Activated T-helper 17 cell treated with anti-CD3 and anti-CD28 coated beads, Interleukin-2, amount 50 U/mL, for 72 hours (primary cell): ENCODE measurements around the gene COX20. TPM values are rescaled to one million over a fixed set of nuclear protein-coding genes. Genes with fewer than 3 reads are reported as not detected.

Experiments used
- ATAC-seq: fragments of 150-1000 bp; cut with Tn5 transposase; replicated peaks from 2 replicates; pipeline ENCODE4 v1.10.0; 2021; ENCODE audit warnings: mild to moderate bottlenecking, moderate library complexity
- H3K27ac Mint-ChIP-seq: one replicate; pipeline ENCODE4 v1.8.0; 2022; ENCODE audit warnings: mixed read lengths
- H3K27me3 Mint-ChIP-seq: one replicate; pipeline ENCODE4 v1.8.0; 2022; ENCODE audit warnings: mixed read lengths
- H3K36me3 Mint-ChIP-seq: one replicate; pipeline ENCODE4 v1.8.0; 2022; ENCODE audit warnings: low read depth, mild to moderate bottlenecking, mixed read lengths
- H3K4me1 Mint-ChIP-seq: one replicate; pipeline ENCODE4 v1.8.0; 2022; ENCODE audit warnings: mixed read lengths
- H3K4me3 Mint-ChIP-seq: one replicate; pipeline ENCODE4 v1.8.0; 2022; ENCODE audit warnings: mild to moderate bottlenecking, mixed read lengths
- H3K9me3 Mint-ChIP-seq: one replicate; pipeline ENCODE4 v1.8.0; 2022; ENCODE audit warnings: mixed read lengths
- total RNA-seq, 2 donors: library from RNA; stranded (reverse); gene quantifications; one replicate each; pipeline ENCODE4 v1.2.3, GENCODE V29; 2022

COX20 gene
- total RNA-seq, 2 donors from 2014 or later: 38.7 to 43.1 TPM

DNA sequence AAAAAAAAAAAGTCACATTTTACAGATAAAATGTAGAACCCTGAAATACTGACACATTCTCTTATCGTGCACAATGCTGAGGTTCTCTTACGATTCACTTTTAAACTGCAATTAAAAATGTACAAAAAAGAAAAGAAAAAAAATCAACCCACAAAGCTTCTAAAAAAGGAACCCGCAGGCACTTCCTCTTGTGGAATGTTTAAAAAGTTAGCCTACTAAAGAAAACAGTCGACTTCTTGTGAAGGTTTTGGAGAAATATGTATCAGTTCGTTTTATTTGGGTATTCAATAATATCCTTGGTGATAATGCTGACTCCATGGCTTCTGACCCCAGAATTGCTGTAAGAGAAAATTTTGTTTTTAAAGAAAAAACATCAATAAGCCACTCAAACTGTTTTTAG lies 18.7 kb downstream of the COX20 start:
- H3K4me1 Mint-ChIP-seq: peaks cover 57% of the 10 kb centered on the region
- peak overlapping the region; percentile 21 for H3K27ac Mint-ChIP-seq
- H3K36me3 Mint-ChIP-seq: peaks cover 100% of the 10 kb centered on the region
- H3K4me3 Mint-ChIP-seq: peak overlapping the region; percentile 95
- no peak for ATAC-seq
- H3K9me3 Mint-ChIP-seq: no peaks in the 10 kb centered on the region
- H3K27me3 Mint-ChIP-seq: no peaks in the 10 kb centered on the region

DNA sequence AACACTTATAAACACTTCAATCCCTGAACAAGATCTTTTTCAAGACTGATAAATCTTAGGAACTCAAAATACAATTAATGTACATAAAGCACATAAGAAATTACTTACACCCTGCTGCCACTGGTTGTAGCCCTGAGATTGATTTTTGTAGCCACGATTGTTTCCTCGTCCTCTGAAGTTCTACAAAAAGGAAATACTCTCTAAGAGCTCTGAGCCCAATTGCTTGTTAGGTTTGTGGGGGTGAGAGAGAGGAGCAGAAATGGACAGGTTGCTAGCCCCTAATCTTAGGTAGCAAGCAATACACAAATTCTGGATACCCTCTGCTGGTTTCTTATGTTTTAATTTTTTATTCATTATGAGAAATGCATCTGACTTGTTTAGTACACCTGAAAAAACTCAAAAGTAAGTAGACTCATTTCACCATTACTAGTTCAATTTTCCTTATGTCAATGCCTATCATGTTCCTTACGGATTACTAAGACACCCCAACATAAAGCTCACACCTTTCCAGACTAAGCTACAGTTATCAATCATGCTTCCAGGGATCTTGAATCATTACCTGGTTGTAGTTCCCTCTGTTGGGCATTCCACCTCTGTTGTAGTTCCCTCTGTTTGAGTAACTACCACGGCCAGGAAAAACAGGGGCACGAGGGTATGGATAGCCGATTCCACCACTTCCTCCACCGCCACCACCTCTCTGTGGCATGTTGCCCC lies 19.6 kb downstream of the COX20 start:
- no peak for ATAC-seq
- peaks cover 100% of the 10 kb centered on the region for H3K36me3 Mint-ChIP-seq
- peak overlapping the region; percentile 95 for H3K4me3 Mint-ChIP-seq
- no peaks in the 10 kb centered on the region for H3K9me3 Mint-ChIP-seq
- no peaks in the 10 kb centered on the region for H3K27me3 Mint-ChIP-seq
- H3K4me1 Mint-ChIP-seq: peaks cover 56% of the 10 kb centered on the region
- peak overlapping the region; percentile 44 for H3K27ac Mint-ChIP-seq

DNA sequence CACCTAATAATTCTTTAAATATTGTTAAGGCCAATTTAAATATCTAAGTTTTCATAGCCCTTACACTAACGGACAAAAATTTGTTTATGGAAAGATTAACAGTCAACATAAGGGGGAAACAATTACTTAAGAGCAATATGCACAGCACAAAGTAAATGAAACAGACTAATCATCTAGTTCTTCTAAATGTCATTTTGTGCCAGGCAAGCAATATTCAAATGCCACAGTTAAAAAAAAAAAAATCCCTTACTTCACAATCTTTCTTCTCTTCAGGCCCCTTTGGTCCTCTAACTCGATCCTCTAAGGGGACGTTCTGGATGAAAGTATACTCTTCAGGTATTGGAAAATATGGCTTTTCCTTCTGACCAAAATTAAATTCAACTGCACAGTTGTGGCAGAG lies 22.3 kb downstream of the COX20 start:
- no peaks in the 10 kb centered on the region for H3K9me3 Mint-ChIP-seq
- peak overlapping the region; percentile 44 for H3K27ac Mint-ChIP-seq
- H3K36me3 Mint-ChIP-seq: peaks cover 100% of the 10 kb centered on the region
- H3K4me3 Mint-ChIP-seq: peak overlapping the region; percentile 95
- peaks cover 59% of the 10 kb centered on the region for H3K4me1 Mint-ChIP-seq
- ATAC-seq: no peak
- no peaks in the 10 kb centered on the region for H3K27me3 Mint-ChIP-seq

DNA sequence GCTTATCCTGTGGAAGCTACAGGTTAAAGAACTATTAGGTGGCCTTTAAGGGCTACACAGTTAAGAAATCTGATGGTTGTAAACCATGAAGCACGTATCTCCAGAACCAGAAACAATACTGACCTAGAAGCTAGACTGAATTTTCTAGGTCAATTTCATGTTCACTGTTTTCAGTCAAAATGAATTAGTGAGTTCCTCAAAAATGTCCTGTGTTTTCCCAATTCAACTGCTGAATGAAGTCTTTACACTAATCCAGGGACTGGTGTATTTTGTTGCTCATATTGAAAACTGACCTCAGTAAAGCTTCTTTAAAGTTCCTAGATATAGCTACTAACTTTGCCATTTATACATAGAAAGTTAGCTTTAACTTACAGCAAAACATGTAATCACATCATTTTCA lies 22.9 kb downstream of the COX20 start:
- H3K9me3 Mint-ChIP-seq: no peaks in the 10 kb centered on the region
- H3K4me1 Mint-ChIP-seq: peaks cover 59% of the 10 kb centered on the region
- H3K36me3 Mint-ChIP-seq: peaks cover 96% of the 10 kb centered on the region
- H3K27ac Mint-ChIP-seq: peak overlapping the region; percentile 54
- H3K27me3 Mint-ChIP-seq: no peaks in the 10 kb centered on the region
- H3K4me3 Mint-ChIP-seq: peak overlapping the region; percentile 95
- no peak for ATAC-seq

DNA sequence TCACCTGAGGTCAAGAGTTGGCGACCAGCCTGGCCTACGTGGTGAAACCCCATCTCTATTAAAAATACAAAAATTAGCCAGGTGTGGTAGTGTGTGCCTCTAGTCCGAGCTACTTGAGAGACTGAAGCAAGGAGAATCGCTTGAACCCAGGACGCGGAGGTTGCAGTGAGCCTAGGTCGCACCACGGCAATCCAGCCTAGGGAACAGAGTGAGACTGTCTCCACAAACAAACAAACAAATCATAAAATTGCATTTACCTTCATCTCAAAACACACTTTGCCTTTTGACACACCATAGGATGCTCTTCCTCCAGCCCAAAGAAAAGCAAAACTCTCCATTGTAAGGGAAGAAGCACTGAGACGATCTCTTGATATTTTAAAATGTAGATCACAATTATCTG lies 24.6 kb downstream of the COX20 start:
- no peaks in the 10 kb centered on the region for H3K27me3 Mint-ChIP-seq
- H3K9me3 Mint-ChIP-seq: no peaks in the 10 kb centered on the region
- H3K36me3 Mint-ChIP-seq: peaks cover 96% of the 10 kb centered on the region
- peaks cover 49% of the 10 kb centered on the region for H3K4me1 Mint-ChIP-seq
- no peak for ATAC-seq
- H3K27ac Mint-ChIP-seq: peak overlapping the region; percentile 30
- peak overlapping the region; percentile 95 for H3K4me3 Mint-ChIP-seq

DNA sequence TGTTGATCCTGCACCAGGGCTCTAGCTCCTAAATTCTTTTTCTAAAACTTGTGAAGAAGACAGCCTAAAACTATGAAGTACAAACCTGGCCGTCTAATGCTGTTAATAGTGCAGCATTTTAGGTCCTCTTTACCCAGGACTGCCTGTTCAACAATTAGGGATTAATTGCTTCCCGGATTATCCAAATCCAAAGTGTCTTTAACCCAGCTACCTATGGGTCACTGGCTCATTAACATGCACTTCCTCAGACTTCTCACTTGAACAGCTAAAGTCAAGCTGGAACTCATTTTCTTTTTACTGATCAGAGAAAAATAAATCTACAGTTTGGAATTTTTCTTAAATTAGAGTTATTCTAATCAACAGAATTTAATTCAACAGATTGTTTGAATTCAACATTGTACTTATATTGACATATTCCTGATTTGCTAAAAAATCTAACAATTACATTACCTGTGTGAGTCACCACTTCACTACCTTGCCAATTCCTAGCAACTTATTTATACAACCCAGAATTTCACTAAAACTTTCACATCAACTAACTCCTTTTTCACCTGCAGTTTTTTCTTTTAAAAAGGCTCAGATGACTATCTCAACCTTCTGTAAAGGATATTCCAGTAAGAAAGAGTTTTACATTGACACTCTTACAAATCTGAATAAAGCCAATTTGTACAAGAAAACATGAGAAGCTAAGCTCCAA lies 25.6 kb downstream of the COX20 start:
- H3K27me3 Mint-ChIP-seq: no peaks in the 10 kb centered on the region
- H3K4me1 Mint-ChIP-seq: peaks cover 40% of the 10 kb centered on the region
- peak overlapping the region; percentile 95 for H3K4me3 Mint-ChIP-seq
- no peaks in the 10 kb centered on the region for H3K9me3 Mint-ChIP-seq
- H3K27ac Mint-ChIP-seq: peak overlapping the region; percentile 77
- H3K36me3 Mint-ChIP-seq: peaks cover 88% of the 10 kb centered on the region
- no peak for ATAC-seq

DNA sequence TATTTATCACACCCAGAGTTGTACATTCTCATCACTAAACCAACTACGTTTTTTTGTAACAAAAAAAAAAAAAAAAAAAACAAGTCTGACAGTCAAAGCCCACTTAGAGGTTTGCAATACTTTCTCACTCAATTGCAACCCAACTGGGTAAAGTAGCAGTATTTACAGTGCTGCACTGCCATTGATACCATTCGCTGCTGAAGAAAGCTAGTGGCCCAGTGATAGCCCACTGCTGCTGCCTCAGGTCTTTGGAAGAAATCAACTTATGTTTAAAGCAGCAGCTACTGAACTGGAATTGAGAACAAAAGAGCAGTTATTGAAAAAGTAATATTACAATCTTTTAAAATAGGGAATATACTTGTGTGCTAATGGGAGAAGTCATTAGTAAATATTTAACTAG lies 26.2 kb downstream of the COX20 start:
- H3K27ac Mint-ChIP-seq: peak overlapping the region; percentile 77
- no peaks in the 10 kb centered on the region for H3K27me3 Mint-ChIP-seq
- peaks cover 81% of the 10 kb centered on the region for H3K36me3 Mint-ChIP-seq
- peak overlapping the region; percentile 95 for H3K4me3 Mint-ChIP-seq
- peaks cover 33% of the 10 kb centered on the region for H3K4me1 Mint-ChIP-seq
- ATAC-seq: no peak
- H3K9me3 Mint-ChIP-seq: no peaks in the 10 kb centered on the region

DNA sequence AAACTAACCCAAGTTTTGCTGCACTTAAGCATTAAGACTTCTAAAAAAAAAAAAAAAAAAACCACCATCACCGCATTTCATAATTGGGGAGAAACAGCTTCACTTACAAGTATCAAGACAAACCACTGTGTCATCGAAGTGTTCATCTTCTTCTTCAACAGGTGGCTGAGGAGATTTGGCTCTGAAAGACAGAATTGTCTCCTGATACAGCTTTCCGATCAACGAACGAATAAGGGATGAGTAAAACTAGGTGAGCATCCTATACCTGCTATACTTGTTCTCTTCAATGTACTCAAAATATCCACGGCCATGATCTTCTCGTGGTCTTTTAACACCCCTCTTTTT lies 26.9 kb downstream of the COX20 start:
- Mint-ChIP-seq H3K27me3 (no peaks in the 10 kb centered on the region), H3K36me3 (peaks cover 75% of the 10 kb centered on the region), H3K4me1 (peaks cover 29% of the 10 kb centered on the region), H3K4me3 (peak overlapping the region; percentile 95), H3K9me3 (no peaks in the 10 kb centered on the region), H3K27ac (peak overlapping the region; percentile 95)
- no peak for ATAC-seq

DNA sequence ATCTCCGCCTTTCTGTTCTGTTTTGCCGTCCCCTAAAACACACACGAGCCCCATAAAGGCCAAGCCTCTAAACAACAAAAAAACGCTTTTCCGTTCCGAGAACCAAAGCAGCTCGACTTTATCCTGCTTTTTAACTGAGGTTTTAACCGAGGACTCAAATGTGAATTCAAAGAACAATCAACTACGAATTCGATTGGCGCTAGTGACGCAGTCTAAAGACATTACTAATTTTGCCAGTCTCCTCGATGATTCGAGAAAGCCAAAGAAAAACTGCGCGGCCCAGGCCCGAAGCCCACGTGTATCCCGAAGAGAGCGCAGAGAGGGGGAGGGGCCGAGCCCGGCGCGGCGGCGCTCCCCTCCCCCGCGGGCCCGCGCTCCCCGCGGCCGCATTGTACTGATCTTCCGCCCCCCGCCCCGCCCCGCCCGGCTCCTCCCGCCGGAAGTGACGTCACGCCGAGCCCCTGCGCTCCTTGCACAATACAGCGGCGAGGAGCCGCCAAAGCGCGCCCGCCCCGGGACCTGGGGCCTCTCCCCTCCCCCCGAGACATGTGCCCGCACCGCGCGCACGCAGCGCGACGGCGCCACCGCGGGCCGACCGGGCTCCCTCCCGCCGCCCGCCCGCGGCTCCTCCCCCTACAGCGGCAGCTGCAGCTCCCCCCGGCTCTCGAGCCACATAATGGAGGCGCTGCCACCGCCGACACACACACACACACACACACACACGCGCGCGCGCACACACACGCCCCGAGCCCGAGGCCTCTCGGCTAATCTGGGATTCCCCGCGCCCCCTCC lies 27.4 kb downstream of the COX20 start:
- Mint-ChIP-seq H3K27ac (peak overlapping the region; percentile 97), H3K4me3 (peak overlapping the region; percentile 95), H3K9me3 (no peaks in the 10 kb centered on the region), H3K27me3 (no peaks in the 10 kb centered on the region), H3K4me1 (peaks cover 27% of the 10 kb centered on the region), H3K36me3 (peaks cover 69% of the 10 kb centered on the region)
- ATAC-seq: peak; percentile 64

DNA sequence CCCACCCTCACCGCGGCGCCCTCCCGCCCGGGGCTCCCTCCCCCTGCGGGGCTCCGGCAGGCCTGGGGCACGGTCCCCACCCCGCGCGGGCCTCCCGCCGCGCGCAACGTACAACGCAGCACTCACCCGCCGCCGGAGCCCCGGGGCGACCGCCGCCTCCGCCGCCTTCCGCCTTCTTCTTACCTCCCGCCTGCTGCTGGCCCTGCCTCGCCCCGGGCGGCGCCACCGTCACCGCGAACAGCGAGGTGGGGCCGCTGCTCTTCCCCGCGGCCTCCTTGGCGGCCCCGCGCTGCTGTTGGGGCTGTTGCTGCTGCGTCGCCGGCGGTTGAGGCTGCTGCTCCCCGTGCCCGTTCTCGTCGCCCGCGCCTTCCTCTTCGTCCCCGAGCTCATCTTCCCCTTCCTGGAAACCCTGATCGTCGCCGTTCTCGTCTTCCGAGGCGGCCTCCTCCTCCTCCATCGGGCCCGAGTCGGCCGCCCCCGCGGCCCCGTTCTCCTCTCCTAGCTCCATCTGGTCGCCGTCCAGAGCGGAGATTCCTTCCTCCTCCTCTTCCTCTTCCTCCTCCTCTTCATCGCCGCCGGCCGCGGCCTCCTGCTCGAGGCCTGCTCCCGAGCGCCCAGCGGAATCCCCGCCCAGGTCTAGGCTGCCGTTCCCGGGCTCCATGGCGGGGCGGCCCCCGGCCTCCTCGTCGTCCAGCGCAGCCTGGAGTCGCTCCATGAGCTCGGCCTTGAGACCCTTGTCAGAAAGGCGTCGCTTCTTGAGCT lies 28.2 kb downstream of the COX20 start:
- peaks cover 20% of the 10 kb centered on the region for H3K4me1 Mint-ChIP-seq
- H3K27me3 Mint-ChIP-seq: no peaks in the 10 kb centered on the region
- peaks cover 61% of the 10 kb centered on the region for H3K36me3 Mint-ChIP-seq
- ATAC-seq: peak; percentile 6
- H3K27ac Mint-ChIP-seq: peak overlapping the region; percentile 97
- no peaks in the 10 kb centered on the region for H3K9me3 Mint-ChIP-seq
- H3K4me3 Mint-ChIP-seq: peak overlapping the region; percentile 95

DNA sequence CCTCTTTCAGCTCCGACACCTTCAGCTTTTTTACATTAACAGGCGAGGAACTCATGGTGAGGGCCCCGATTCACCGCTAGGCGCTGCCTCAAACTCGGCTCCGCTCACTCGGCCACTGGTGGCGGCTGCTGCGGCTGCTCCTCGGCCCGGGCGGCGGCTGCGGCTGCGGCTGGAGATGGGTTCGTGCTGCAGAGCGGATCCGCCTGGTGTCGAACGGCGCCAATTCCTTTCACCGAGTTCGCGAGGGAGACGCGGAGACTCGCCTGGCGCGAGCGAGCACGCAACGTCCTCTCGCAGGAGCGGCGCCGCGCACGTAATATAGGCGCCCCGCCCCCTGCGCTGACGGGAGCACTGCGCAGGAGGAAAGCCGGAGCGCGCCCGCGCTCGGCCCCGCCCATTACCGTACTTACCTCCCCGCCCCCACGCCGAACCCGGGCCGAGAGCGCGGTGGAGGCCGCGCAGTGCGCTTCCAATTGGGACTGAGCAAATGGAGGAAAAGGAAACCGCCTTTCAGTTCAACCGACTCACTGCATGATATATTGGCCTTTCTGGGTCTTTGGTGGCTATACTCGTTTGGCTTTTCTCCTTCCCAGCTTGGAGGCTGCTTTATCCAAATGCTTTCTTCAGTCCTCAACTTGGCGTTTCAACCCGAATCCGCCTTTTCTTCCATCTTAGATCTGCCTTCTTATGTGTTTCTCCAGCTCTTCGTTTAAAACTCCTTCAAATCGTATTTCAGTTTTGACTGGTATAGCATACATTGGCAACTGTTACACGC lies 29.0 kb downstream of the COX20 start, which contains the start of gene HNRNPU:
Gene HNRNPU, minus strand, starts transcription at position 291 of the 775 bp plus-strand sequence. Its CDS starts 236 bp downstream, at position 55.
- Mint-ChIP-seq H3K27ac (peak within 1 kb of the TSS; percentile 97), H3K9me3 (no peaks in the 10 kb centered on the region), H3K4me3 (peak within 1 kb of the TSS; percentile 95), H3K27me3 (no peaks in the 10 kb centered on the region), H3K4me1 (peaks cover 16% of the 10 kb centered on the region), H3K36me3 (peaks cover 54% of the 10 kb centered on the region)
- peak; percentile 79 for ATAC-seq

DNA sequence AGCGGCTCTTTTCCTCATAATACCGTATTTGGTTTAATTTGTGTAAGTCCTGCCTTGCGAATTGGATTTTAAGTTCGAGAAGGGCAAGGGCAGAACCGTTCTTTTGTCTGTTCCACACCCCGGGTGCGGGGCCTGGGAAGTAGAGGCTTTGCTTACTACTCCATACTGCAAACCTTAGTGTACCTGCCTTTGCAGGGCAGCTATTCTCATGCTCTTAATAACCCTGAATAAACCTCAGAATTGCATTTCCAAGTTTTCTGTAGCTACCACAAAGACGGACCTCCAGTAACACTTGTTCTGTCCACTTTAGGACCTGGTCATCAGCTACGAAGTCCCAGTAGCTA lies 29.5 kb downstream of the COX20 start:
- Mint-ChIP-seq H3K36me3 (peaks cover 48% of the 10 kb centered on the region), H3K9me3 (no peaks in the 10 kb centered on the region), H3K4me3 (peak overlapping the region; percentile 95), H3K4me1 (peaks cover 15% of the 10 kb centered on the region), H3K27me3 (no peaks in the 10 kb centered on the region), H3K27ac (peak overlapping the region; percentile 97)
- peak; percentile 2 for ATAC-seq

DNA sequence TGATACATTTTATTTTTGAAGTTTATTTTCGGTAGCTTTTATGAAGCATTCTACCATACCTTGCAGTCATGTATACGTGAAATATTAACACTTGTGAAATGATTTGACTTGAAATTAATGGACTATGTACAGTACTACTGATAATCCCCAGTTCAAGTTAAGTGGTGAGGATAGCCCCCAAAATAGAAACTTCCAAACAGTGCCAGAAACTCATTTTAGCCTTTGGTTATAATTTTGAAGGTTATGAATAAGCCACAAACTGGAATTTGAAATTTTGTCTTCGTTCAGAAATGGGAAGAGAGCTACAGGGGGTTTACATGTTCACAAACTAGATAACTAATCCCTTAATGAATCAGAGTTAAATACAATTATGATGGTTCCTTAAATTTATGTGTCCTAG lies 30.4 kb downstream of the COX20 start:
- Mint-ChIP-seq H3K4me1 (peaks cover 10% of the 10 kb centered on the region), H3K36me3 (peaks cover 40% of the 10 kb centered on the region), H3K27me3 (no peaks in the 10 kb centered on the region), H3K27ac (peak overlapping the region; percentile 97), H3K4me3 (peak overlapping the region; percentile 95), H3K9me3 (no peaks in the 10 kb centered on the region)
- ATAC-seq: no peak
